ENCODE data around the gene ZBTB22.
"Not testable (repeated sequence)": the region's sequence is repeated elsewhere in the genome, so short reads cannot be mapped to it uniquely, and the experiment has no call there.

Gene ZBTB22

GRCh38 chr6:33286946-33287914, 30.3 kb downstream of the ZBTB22 start:
- Histone ChIP-seq H3K27ac (no peak overlapping the region), H3K4me3 (ENCODE audit: low read depth, low read length) (no peak overlapping the region), H3K79me2 (peaks cover 18% of the 10 kb centered on the region), H3K4me2 (ENCODE audit: low read length) (no peak overlapping the region), H3K36me3 (ENCODE audit: control insufficient read depth, insufficient read depth, low read length) (no peaks in the 10 kb centered on the region), H3K9me3 (ENCODE audit: control insufficient read depth, low read length) (no peaks in the 10 kb centered on the region), H3K4me1 (peaks cover 11% of the 10 kb centered on the region), H2AFZ (no peak overlapping the region), H3K9ac (no peak overlapping the region), H3K27me3 (ENCODE audit: control insufficient read depth, insufficient read depth, low read length) (no peaks in the 10 kb centered on the region)
- TF ChIP-seq, protein P1, sequence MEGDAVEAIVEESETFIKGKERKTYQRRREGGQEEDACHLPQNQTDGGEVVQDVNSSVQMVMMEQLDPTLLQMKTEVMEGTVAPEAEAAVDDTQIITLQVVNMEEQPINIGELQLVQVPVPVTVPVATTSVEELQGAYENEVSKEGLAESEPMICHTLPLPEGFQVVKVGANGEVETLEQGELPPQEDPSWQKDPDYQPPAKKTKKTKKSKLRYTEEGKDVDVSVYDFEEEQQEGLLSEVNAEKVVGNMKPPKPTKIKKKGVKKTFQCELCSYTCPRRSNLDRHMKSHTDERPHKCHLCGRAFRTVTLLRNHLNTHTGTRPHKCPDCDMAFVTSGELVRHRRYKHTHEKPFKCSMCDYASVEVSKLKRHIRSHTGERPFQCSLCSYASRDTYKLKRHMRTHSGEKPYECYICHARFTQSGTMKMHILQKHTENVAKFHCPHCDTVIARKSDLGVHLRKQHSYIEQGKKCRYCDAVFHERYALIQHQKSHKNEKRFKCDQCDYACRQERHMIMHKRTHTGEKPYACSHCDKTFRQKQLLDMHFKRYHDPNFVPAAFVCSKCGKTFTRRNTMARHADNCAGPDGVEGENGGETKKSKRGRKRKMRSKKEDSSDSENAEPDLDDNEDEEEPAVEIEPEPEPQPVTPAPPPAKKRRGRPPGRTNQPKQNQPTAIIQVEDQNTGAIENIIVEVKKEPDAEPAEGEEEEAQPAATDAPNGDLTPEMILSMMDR (IDR thresholded peaks at IDR 0.05), result no peak

GRCh38 chr6:33285214-33285613, 32.3 kb downstream of the ZBTB22 start:
- not testable (repeated sequence) for H3K36me3 ChIP-seq (ENCODE audit: control insufficient read depth, insufficient read depth, low read length)
- H3K79me2 ChIP-seq, result peaks cover 14% of the 10 kb centered on the region

DNA sequence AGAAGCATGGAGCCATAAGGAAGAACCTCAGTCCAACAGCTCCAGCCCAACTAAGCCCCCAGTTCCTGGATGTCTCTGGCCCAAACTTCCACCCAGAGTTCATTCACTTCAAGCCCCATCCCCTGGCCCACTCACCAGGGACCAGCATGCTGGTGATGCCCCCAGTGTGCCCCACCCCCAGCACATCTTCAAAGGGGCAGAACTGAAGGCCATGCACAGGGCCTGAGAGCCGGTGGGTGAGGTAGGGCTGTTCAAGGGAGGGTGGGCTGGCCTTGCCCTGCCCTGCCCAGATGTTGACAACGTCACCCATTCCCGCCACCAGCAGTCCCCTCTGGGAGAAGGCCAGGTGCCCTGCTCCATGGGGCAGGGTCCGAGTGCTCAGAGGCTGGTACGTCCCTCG, 37.0 kb downstream of the ZBTB22 start:
- Histone ChIP-seq H3K4me2 (ENCODE audit: low read length) (no peak overlapping the region), H3K9ac (no peak overlapping the region)

More at GRCh38 chr6:33285214-33285613, 32.3 kb downstream of the ZBTB22 start:
- not testable (repeated sequence) for H3K27ac ChIP-seq; H3K9me3 ChIP-seq (ENCODE audit: control insufficient read depth, low read length); H3K27me3 ChIP-seq (ENCODE audit: control insufficient read depth, insufficient read depth, low read length); H3K9ac ChIP-seq; H2AFZ ChIP-seq; H3K4me3 ChIP-seq (ENCODE audit: low read depth, low read length); H3K4me2 ChIP-seq (ENCODE audit: low read length)
- peaks cover 11% of the 10 kb centered on the region for H3K4me1 ChIP-seq

GRCh38 chr6:33279971-33280511, 37.5 kb downstream of the ZBTB22 start:
- H3K9me3 ChIP-seq (ENCODE audit: control insufficient read depth, low read length), result no peaks in the 10 kb centered on the region
- no peak overlapping the region for H3K9ac ChIP-seq
- H3K4me3 ChIP-seq (ENCODE audit: low read depth, low read length), result no peak overlapping the region
- H2AFZ ChIP-seq, result no peak overlapping the region
- no peaks in the 10 kb centered on the region for H3K27me3 ChIP-seq (ENCODE audit: control insufficient read depth, insufficient read depth, low read length)
- peak overlapping the region; percentile 11 for H3K27ac ChIP-seq
- no peaks in the 10 kb centered on the region for H3K36me3 ChIP-seq (ENCODE audit: control insufficient read depth, insufficient read depth, low read length)
- no peaks in the 10 kb centered on the region for H3K79me2 ChIP-seq
- H3K4me2 ChIP-seq (ENCODE audit: low read length), result no peak overlapping the region
- peaks cover 4% of the 10 kb centered on the region for H3K4me1 ChIP-seq
- TF ChIP-seq, protein P1 (IDR thresholded peaks at IDR 0.05), result peak; percentile 67

More for the DNA sequence above, 37.0 kb downstream of the ZBTB22 start:
- Histone ChIP-seq H3K27ac (no peak overlapping the region), H3K27me3 (ENCODE audit: control insufficient read depth, insufficient read depth, low read length) (no peaks in the 10 kb centered on the region), H3K9me3 (ENCODE audit: control insufficient read depth, low read length) (no peaks in the 10 kb centered on the region), H3K4me3 (ENCODE audit: low read depth, low read length) (no peak overlapping the region), H3K4me1 (peaks cover 4% of the 10 kb centered on the region), H3K36me3 (ENCODE audit: control insufficient read depth, insufficient read depth, low read length) (no peaks in the 10 kb centered on the region), H3K79me2 (no peaks in the 10 kb centered on the region), H2AFZ (no peak overlapping the region)
- TF ChIP-seq, protein P1 (IDR thresholded peaks at IDR 0.05), result no peak

- H3K4me2 ChIP-seq (ENCODE audit: low read length), result no peak overlapping the region
- no peaks in the 10 kb centered on the region for H3K9me3 ChIP-seq (ENCODE audit: control insufficient read depth, low read length)
- TF ChIP-seq, protein P1 (IDR thresholded peaks at IDR 0.05), result no peak
- no peaks in the 10 kb centered on the region for H3K27me3 ChIP-seq (ENCODE audit: control insufficient read depth, insufficient read depth, low read length)
- H3K79me2 ChIP-seq, result no peaks in the 10 kb centered on the region
- H3K36me3 ChIP-seq (ENCODE audit: control insufficient read depth, insufficient read depth, low read length), result no peaks in the 10 kb centered on the region
- no peak overlapping the region for H3K9ac ChIP-seq
- H3K27ac ChIP-seq, result no peak overlapping the region
- peaks cover 5% of the 10 kb centered on the region for H3K4me1 ChIP-seq
- no peak overlapping the region for H3K4me3 ChIP-seq (ENCODE audit: low read depth, low read length)
- no peak overlapping the region for H2AFZ ChIP-seq
Measured at GRCh38 chr6:33279257-33279695, 38.3 kb downstream of the ZBTB22 start.

Data from parathyroid adenoma (tissue), 2 donors.